DND-41 (cell line): ENCODE results near the gene HHIPL2.

Experiments
- EZH2 ChIP-seq: IDR thresholded peaks from 3 replicates; pipeline ENCODE4 v1.6.1; 2012; ENCODE audit warnings: borderline replicate concordance, low read depth, mild to moderate bottlenecking, moderate library complexity, low read length, inconsistent platforms; ENCODE audit not compliant: severe bottlenecking
- TF ChIP-seq, protein P1 (sequence below): IDR thresholded peaks from 2 replicates; pipeline ENCODE4 v1.5.1; 2012; ENCODE audit warnings: borderline replicate concordance, low read length, moderate library complexity, mild to moderate bottlenecking; ENCODE audit not compliant: poor library complexity, severe bottlenecking; ENCODE audit errors: extremely low read depth

GRCh38 chr1:222557148-222557547, 9.2 kb upstream of the HHIPL2 start:
- TF ChIP-seq, protein P1, sequence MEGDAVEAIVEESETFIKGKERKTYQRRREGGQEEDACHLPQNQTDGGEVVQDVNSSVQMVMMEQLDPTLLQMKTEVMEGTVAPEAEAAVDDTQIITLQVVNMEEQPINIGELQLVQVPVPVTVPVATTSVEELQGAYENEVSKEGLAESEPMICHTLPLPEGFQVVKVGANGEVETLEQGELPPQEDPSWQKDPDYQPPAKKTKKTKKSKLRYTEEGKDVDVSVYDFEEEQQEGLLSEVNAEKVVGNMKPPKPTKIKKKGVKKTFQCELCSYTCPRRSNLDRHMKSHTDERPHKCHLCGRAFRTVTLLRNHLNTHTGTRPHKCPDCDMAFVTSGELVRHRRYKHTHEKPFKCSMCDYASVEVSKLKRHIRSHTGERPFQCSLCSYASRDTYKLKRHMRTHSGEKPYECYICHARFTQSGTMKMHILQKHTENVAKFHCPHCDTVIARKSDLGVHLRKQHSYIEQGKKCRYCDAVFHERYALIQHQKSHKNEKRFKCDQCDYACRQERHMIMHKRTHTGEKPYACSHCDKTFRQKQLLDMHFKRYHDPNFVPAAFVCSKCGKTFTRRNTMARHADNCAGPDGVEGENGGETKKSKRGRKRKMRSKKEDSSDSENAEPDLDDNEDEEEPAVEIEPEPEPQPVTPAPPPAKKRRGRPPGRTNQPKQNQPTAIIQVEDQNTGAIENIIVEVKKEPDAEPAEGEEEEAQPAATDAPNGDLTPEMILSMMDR = no peak
- no peak for TF ChIP-seq EZH2
